Hematopoietic multipotent progenitor cell treated with erythropoietin and hydrocortisone succinate and interleukin-3 and kit ligand, for 8 days (in vitro differentiated cells): ENCODE measurements around the gene LMOD1.
"Not testable (repeated sequence)": the region's sequence is repeated elsewhere in the genome, so short reads cannot be mapped to it uniquely, and the experiment has no call there.

Source experiments
- DNase-seq: peaks from one replicate; pipeline ENCODE4 v3.0.0-alpha.2; 2015

Gene LMOD1

DNA sequence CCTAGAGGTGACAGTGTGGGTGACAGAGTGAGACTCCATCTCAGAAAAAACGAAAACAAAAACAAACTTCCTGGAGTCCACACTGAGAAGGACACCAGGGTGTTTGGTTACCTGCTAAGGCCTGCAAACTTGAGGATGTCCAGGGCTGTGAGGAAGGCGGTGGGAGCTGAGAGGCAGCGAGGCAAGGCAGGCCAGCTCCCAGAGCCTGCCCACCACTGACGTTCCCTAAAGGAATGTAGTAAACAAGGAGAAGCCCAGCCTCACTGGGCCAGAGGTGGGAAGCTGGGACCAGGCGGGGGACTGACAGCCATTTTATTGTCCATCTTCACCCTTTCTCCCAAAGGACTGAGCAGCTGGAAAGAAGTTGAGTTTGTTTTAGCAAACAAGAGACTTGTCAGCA is 33.5 kb downstream of the LMOD1 start:
- no peak for DNase-seq

GRCh38 chr1:201911826-201912571 is 34.3 kb downstream of the LMOD1 start:
- no peak for DNase-seq

- no peak for DNase-seq
Observed at GRCh38 chr1:201907621-201908020, 38.7 kb downstream of the LMOD1 start.

GRCh38 chr1:201906336-201906735 is 40.0 kb downstream of the LMOD1 start:
- DNase-seq, result no peak

- no peak for DNase-seq
Observed at GRCh38 chr1:201905234-201905890, 41.0 kb downstream of the LMOD1 start.

- no peak for DNase-seq
Observed at GRCh38 chr1:201904579-201904978, 41.8 kb downstream of the LMOD1 start.

- no peak for DNase-seq
Observed at GRCh38 chr1:201903135-201903534, 43.2 kb downstream of the LMOD1 start.

DNA sequence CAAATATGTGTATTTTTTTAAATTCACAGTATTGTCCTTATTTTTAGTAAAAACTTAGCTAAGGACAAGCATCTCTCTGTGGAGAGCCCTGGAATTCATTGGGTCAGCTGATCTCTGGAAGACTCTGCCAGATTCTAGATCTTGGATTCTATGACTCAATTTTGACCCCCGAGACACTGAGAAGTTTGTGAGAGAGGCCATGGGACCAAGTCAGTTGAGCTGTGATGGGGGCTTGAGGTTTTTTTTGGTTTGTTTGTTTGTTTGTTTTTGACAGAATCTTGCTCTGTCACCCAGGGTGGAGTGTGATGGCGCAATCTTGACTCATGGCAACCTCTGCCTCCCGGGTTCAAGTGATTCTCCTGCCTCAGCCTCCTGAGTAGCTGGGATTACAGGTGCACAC is 44.1 kb downstream of the LMOD1 start:
- DNase-seq, result no peak

DNA sequence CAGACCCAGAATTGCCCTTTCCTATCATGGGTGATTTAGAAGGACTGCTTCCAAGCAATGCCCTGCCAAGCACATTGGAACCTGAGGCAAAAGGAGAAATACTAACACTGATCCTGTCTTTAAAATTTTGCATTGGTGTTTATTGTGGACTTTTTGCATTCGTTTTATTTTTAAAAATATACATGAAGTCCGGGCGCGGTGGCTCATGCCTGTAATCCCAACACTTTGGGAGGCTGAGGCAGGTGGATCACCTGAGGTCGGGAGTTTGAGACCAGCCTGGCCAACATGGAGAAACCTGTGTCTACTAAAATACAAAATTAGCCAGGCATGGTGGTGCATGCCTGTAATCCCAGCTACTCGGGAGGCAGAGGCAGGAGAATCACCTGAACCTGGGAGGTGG is 45.3 kb downstream of the LMOD1 start:
- not testable (repeated sequence) for DNase-seq

DNA sequence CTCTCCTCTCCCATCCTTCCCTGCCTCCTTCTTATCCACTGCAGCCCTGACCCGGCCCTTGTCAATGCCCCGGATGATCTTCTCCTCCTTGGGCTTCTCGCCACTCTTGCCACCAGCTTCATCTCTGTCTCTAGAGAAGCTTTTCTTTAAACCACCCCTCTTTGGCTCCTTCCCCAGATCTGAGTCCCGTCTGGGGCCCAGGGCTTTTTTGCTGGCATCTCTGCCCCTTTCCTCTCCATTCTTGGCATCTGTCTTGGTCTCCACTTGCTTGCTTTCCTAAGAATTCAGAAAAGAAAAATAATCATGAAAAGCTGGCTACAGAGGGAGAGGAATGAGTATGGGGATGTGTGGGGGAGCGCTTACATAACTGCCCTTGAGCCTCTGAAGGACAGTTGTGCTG is 45.9 kb downstream of the LMOD1 start:
- DNase-seq, result no peak

GRCh38 chr1:201899683-201900429 is 46.5 kb downstream of the LMOD1 start:
- DNase-seq, result no peak

DNA sequence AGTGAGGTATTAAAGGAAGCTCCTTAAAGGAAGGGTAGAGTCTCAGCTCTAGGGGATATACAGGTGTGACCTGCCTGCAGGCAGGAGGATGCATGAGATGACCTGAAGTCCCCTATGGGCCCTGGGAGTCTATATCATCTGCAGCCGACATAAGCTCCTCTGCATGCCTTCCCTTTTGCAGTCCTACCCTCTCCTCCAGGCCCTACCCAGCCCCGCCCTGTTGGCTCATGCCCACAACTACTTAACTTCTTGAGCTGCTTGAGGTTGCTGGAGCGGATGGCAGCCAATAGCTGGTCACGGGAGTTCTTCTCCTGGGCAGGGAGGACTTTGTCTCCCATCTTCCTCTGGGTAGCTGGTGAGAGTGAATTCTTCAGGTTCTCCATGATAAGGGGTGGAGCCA is 47.4 kb downstream of the LMOD1 start:
- DNase-seq, result no peak

DNA sequence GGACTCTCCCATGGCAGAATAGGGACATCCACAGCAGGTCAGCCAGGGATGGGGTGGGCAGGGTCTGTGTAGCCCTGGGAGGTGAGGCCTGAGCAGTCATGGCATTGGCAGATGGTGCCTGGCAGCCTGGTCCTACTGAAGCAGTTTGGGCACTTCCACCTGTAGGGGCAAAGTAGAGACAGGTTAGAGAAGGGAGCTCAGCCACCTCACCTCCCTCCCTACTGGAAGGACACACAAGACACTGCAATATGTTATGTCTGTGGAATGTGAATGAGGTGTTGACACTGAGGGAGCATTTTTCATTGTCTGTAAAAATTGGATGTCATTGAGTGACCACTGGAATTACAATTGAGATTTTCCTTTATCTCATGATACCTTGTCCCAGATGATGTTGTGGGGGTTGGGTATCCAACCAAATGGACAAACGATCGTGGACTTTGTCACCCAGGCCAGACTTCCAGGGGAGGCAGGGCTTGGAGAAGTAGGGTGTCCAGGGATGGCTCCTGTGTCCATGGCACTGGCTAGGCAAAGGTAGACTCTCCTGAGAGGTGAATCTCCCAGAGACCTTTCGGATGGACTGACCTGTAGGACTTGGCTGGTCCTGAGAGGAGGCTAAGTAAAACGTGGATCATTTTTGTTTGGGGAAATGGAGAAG is 48.0 kb downstream of the LMOD1 start:
- no peak for DNase-seq

- DNase-seq, result no peak
Observed at GRCh38 chr1:201896951-201897391, 49.4 kb downstream of the LMOD1 start.

DNA sequence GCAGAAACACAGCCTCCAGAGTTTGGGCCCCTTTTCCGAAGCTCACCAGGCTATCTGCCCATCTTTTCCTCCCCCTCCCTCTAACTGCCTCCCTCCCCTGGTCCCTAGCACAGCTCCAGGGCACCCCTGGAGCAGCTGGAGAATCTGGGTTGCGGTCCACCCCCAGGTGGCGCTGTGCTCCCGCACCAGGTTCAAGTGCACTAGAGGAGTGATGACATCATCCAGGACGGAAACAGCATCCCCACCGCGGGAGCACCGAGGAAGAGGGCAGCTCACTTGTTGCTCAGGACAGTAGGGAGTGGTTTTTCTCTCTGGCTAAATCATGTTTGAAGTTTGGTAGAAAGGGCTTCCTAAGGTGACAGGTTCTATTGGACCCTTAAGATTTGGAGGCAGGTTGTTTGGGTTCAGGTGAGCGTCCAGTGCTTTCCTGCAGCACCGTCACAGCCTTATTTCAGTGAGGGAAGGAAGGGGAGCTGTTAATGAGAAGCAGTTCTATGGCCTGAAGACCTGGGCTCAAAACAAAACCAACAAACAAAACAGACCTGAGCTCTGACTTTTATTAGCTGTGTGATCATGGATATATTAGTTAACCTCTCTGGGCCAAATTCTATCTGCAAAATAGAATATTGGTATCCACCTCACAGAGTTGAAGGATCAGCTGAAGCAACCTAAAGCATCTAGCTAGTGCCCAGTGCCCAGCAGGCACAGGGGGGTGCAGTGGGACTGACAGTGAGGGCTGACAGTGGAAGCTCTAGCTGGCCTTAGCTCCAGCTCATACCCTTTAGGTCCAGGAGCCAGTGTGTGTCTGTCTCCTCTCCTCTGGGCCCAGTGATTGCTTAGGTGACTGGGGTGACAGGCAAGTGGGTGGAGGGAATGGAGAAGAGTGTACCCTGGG is 50.2 kb downstream of the LMOD1 start:
- DNase-seq, result peak; percentile 86

- no peak for DNase-seq
Observed at GRCh38 chr1:201895120-201895665, 51.2 kb downstream of the LMOD1 start.

DNA sequence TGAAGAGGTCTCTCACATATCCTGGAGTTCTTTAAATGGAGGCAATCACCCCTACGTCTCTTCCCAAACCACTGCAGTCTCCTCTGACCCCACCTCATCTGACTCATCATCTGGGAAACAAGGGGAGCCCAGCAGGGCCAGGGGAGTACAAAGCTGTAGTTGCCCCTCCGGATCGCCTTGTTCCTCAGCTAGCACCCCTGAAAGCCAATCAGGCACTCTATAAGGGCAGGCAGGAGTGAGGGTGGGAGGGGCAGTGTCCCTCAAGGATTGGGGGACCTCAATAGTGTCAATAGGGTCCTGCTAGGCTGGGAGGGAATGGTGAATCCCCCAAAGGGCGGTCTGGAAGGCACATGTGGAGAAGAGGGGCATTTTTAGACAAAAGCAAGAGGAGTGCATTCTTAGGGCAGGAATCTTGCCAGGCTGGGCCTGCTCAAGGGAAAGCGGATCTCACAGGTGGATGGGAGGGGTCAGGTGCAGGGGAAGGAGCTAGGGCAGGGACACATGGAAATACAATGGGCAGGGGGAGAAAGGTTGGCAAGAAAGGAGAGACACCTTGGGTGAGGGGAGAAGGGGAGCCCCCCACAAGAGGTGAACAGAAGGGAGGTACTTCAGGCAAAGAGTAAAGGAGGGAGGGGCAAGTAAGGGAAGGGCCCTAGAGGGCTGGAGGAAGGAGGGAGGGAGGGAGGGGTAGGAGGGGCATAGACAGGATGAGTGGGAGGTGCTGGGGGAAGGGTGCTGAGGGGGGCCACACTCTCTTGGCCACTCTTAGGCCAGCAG is 51.8 kb downstream of the LMOD1 start:
- no peak for DNase-seq

- DNase-seq, result no peak
Observed at GRCh38 chr1:201893431-201893830, 52.9 kb downstream of the LMOD1 start.

GRCh38 chr1:201892211-201892610 is 54.1 kb downstream of the LMOD1 start:
- no peak for DNase-seq

GRCh38 chr1:201891451-201892045 is 54.8 kb downstream of the LMOD1 start:
- no peak for DNase-seq
